Anterior cingulate cortex (tissue), 58 donors: ENCODE results near the gene TCERG1L.
A peak's percentile ranks its signal among the peaks of the same experiment; 100 is the strongest.
"Not testable (repeated sequence)": the region's sequence is repeated elsewhere in the genome, so short reads cannot be mapped to it uniquely, and the experiment has no call there.

Experiments
- DNase-seq, 58 donors: peaks; one replicate each; lab custom pipeline; 2025; lab: John Stamatoyannopoulos, UW

Gene TCERG1L, protein sequence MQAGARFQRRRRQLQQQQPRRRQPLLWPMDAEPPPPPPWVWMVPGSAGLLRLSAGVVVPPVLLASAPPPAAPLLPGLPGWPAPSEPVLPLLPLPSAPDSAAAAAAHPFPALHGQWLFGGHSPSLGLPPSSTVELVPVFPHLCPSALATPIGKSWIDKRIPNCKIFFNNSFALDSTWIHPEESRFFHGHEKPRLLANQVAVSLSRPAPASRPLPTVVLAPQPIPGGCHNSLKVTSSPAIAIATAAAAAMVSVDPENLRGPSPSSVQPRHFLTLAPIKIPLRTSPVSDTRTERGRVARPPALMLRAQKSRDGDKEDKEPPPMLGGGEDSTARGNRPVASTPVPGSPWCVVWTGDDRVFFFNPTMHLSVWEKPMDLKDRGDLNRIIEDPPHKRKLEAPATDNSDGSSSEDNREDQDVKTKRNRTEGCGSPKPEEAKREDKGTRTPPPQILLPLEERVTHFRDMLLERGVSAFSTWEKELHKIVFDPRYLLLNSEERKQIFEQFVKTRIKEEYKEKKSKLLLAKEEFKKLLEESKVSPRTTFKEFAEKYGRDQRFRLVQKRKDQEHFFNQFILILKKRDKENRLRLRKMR

DNA sequence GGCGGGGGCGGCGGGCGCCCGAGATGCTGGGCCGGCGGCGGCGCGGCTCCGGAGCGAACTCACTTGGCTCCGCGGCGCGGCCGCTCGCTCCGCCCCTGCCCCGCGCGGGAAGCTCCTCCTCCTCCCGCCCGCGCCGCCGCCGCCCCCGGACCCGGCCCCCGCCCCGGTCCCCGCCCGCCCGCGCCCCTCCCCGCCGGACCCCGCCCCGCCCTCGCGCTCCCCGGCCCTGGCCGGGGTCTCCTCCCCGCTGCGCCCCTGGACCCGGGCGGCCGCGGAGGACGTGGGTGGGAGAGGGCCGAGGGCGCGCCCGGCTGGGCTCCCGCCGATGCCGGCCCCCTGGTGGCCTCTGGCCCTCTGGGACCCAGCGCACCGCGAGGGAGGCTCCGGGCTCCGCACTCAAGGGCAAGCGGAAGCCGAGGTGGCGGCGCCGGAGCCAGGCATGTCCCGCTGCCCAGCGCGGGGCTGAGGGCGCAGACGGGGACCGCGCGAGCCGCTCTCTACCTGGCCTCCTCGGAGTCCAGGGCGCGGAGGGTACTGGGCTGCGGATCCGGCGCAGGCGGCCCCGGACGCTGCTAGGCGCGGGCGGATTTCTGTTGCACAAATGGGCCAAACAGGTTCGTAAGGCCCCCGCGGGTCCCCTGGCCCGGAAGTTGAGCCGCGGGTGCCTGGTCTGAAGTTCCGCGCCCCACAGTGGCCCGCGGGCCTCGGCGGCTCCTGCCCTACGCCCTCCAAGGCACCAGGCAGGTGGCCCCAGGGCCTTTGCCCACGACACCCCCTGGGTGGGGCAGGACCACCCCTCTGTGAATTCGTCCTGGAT is at the start of gene TCERG1L:
TCERG1L (minus strand) TSS at position 61 of the 817 bp plus-strand sequence. CDS start 86 bp downstream, outside the sequence.
- peak in 1 of 58 donors; percentile 21 for DNase-seq

DNA sequence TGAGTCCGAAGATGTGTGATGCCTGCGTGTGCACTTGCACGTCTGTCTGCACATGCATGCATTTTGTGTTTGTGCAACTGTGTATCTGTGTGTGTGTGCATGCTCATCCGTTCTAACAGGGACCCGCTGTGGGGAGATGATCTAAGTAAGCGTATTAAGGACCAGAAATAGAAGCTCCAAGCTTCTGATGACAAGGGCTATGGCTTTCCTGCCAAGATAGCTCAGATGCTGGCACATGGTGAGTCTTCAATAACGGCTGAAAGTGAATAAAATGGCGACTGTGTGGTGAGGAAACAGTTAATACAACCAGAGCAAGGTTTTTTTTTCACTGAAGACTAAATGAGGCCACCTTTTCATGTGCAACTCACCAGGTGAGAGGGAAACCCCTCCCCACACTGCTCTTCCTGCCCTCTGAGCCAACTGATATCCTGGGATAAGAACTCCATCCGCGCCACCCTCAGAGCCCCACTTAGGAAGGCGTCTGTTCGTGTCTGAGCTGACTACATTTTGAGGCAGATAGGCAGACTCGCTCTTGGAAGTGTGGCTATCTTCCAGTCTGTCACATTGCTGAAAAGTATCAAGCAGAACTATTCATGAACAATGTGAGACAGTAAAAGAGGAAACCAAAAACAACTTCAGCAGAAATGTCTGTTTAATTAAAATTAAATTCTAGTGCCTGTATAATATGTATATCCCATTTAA is 47.4 kb upstream of the TCERG1L start:
- DNase-seq = peak in 6 of 58 donors; percentile 2 to 34 (median 8)

DNA sequence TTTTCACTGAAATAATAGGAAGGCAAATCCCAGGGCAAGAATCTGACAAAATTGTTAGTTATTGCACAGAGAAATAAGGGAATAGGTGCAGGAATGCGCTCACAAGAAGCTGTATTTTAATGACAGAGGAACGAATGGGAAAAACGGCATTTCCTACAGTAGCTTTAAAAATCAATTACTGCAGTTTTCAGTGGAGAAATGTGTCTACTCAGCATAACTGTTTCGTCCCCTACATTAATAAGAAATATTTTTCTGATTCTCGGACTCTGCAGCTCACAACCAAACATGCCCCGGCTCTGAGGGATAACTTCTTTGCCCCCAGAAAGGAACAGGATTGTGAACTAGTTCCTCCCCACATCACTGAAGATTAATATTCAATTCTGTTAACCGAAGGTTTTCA is 44.9 kb upstream of the TCERG1L start:
- DNase-seq = no peak

DNA sequence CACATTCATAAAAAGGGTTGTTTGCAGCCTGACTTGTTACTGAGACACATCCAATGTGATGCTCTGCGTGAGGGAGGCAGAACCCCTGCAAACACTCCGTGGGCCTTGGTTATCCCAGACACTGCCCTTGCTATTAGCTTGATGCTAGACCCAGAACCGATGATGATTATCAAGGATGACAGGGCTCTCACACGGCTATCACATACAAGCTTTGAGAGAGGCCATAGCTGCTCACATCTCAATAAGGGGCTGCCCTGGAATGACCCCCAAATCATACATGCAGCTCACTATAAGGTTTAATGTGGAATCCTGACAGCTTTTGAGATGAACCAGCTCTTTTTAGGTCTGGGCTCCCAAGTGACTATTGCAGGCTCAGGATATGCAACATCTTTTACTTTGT is 44.4 kb upstream of the TCERG1L start:
- no peak for DNase-seq

DNA sequence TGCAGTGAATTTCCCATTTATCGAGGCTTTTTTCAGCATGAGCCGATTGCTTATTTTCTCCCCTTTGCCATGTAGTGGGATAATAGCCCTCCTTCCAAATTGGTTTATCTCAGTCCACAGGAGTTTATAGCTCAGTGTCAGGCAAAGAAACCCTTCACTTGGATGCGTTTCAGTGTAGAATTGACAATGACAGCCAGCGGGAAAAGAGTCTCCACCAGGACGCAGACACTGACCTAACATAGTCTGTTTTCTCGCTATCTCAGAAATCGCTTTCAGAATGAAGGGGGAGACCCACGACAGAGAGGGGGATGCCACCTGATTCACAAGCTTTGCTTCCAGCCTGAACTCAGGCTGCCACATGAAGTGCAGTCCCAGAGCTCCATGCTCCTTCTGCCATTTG is 43.5 kb upstream of the TCERG1L start:
- DNase-seq = no peak

DNA sequence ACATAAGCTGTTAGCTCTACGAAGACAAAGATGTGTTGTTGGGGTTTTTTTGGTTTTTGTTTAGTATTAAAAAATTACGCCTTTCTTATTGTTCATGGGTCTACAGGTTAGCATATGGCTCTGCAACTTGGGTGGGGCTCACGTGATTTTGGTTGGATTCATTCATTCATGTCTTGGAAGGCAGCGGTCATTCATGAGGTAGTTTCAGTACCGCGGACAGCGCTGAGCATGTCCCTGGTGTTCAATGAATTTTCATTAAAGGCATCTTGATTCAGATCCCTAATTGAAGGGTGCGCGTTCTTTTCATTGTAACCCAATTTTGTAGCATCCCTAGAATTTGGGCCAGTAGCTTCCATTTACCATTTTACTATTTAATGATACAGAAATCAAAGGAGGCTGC is 42.9 kb upstream of the TCERG1L start:
- DNase-seq = no peak

DNA sequence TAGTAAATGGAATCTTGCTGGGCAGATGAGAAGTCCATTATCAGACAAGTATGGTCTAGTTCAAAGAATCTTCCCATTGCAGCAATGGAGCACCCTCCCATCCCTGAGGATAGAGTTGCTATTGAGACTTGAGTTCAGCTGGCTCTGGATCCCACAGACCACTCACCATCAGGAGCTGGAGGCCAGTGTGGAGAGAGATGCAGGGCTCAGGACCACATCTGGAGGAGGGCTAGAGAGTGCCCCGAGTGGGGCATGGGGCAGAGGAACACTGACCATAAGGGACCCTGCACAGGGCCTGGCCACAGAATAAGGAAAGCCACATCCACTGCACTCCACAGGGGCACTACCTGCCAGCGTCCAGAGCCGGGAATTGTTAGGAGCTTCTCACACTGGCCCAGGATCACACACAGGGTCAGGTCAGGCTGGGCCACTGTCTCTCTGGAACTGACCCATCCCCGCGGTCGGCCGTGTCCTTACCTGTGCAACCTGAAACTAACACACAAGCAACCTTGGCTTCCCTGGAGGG is 41.3 kb upstream of the TCERG1L start:
- DNase-seq = no peak

DNA sequence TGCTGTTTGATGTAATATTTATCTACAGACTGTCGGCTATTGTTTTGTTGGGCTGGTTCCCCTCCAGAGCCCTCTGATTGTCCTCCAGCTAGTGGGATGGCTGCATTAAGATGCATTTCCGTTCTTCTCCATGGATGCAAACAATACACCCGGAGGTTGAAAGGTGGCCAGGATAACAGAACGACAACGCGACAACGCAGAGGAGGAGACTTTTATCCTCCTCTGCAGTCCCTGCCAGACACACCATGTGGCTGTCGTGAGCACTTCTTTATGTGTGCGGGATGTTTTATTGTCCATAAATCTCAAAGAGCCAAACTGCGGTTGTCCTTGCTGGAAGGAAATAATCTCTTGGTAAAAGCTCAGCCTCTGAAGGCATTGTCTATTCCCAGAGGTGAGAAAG is 39.1 kb upstream of the TCERG1L start:
- DNase-seq = no peak

DNA sequence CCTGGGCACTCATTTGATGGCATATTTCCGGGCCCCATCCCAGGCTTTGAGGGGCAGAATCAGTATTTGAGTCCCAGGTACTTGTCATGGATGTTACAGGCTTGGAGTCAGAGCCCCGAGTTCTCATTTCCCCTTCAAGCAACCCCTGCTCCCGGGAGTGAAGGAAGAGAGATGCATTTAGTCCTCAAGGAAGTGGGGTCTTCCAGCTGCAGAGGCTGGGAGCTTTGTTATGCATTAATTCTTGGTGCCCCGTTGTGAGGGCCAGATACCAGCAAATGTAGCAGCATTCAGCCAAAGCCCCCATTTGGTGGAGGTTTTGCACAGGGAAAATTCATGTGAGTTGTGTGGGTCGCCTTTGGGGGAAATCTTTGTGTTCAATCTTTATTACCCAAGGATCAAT is 38.7 kb upstream of the TCERG1L start:
- DNase-seq = no peak

DNA sequence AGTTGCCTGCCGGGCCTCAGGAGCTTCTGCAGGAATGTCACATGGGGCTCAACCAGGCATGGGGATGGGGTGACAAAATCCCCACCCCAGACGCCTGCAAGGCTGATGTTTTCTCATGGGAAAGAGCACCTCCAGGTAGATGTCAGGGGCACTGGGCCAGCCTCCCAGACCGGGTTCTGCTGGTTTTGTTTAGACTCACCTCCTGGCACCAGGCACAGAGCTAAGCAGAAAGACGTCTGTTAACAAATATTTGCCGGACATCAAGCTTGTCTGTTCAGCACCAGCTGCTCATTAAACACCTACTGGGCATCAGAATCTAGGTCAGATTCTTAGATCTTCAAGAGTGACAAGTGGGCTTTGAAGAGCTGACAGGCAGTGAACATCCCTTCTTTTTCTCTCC is 34.9 kb upstream of the TCERG1L start:
- no peak for DNase-seq

DNA sequence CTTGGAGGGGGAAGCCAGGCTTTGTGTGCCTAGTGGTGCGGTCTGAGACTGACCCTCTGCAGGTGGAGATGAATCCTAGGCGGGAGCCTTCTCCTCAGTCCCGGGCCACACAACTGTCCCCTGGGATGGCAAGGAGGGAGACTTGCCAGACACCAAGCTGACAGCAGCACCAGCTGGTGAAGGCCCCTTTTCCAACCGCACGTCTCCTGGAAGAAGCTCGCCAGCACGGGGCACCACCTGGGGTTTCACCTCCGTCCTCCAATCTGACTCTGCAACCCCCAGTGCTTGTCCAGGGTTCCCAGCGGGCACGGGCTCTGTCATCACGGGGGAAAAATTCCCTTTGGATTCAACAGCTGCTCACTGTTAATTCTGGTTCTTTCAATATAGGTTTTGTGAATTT is 34.2 kb upstream of the TCERG1L start:
- no peak for DNase-seq

DNA sequence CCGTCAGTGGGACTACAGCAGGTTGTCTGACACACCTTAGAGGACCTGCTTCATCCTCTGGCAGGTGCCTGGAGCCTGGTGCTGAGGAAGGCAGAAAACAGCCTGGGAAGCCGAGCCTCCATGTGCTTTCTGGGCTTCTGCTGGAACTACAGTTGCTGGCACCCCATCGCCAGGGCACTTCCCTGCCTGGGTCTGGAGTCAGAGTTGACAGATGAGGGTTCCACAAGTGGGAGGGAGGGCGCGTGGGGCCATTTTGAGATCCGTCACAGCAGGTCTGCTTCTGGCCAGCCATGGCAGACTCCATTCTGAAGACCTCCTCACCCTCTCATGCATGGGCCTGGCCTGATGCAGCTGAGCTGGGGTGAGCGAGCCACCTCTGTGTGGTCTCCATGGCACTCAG is 33.2 kb upstream of the TCERG1L start:
- no peak for DNase-seq

DNA sequence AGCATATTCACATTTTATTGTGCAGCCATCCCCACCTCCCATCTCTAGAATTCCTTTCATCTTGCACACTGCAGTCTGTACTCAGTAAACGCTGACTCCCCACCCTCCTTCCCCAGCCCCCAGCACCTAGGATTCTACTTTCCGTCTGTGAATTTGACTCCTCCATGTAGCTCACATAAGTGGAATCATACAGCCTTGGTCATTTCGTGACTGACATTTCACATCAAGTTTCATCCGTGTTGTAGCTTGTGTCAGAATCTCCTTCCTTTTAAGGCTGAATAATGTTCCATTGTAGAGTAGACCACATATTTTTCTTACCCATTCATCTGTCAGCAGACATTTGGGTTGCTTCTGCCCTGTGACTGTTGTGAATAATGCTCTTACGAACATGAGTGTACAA is 26.2 kb upstream of the TCERG1L start:
- no peak for DNase-seq

DNA sequence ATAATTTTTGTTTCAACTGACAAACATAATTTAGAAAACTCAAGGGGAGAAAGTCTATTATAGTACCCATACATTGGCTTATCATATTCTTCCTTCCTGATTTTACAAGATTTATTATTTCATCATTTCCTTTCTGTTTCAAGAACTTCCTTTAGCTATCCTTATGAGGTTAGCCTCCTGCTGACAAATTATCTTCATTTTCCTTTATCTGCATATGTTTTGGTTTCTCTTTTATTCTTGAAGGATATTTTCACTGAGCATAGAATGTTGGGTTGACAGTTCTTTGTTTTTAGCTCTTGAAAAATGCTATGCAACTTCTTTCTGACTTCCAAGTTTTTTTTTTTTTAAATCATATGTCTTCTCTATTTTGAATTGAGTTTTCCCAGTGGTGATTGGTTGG is 21.3 kb upstream of the TCERG1L start:
- no peak for DNase-seq

DNA sequence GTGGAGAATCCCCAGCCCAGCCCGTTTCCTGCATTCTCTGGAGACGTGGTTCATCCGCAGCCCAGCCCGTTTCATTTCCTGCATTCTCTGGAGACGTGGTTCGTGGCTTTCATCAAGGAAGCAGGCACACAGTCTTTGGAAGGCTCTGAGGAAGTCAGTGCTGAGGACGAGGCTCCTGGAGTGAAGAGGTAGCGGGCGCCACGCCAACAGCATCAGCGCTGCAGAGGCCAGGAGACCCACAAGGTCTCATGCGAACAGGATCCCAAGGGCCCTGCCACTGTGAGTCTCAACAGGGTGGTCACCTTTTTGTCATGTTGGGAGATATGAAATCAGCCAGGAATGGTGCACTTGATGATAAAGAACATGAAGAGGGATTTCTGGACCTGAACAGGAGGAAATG is 12.4 kb upstream of the TCERG1L start:
- no peak for DNase-seq

DNA sequence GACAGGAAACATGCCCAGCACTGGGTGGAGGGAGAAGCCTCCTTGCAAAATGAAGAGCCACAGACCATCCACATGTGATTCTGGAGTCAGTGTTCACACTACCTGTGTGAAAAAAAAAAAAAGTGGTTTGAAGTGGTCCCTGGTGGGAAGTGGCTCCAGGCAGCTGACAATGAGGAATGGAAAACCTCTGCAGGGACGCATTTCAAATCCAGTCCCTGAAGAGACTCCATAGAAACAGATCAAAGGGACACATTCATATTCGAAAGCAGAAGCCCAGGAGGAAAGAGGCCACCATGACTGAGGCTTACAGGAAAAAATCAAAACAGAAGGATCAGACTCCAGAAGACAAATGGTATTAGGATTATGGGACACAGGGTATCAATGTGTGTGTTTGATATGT is 11.5 kb upstream of the TCERG1L start:
- DNase-seq = no peak

DNA sequence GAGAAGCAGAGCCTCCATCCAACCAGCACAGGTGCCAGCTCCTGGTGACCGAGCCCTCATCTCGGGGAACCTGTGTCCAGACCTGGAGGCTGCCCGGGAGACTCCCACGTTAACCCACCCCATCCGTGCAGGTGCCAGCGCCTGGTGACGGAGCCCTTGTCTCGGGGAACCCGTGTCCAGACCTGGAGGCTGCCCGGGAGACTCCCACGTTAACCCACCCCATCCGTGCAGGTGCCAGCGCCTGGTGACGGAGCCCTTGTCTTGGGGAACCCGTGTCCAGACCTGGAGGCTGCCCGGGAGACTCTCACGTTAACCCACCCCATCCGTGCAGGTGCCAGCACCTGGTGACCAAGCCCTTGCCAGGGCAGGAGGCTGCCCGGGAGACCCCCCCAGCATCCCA is 11.1 kb upstream of the TCERG1L start:
- not testable (repeated sequence) for DNase-seq

DNA sequence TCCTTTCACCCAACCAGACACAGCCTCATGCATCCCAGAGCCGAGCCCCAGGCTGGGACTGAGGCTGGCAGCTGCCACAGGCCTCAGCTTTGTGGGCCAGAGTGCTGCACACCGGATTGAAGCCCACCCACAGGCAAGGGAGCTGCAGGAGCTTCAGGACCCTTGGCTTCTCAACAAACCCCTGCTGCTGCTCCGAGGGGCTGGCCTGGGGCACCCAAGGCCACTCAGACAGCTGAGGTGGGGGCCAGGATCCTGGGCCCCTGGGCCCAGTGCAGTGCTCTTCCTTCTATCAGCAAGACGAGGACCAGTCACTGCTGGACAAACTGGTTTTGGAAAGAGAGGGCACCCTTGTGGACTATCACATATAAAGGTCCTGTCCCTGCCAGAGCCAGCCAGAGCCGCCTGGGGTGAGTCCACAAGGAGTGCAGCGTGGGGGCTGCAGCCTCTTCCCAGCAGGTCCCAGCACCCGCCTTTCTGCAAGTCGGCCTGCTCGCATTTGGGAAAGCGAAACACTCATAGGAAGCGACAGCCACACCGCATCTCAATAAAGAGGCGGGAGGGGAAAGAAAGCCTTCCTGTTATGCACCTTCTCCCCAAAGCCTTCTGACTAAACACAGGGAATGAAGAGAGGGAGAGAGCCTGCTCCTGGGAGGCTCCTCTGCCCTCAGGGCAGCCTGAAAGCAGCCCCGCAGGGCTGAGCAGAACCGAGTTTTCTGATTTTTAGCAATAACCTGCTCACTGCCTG is 9.5 kb upstream of the TCERG1L start:
- no peak for DNase-seq

DNA sequence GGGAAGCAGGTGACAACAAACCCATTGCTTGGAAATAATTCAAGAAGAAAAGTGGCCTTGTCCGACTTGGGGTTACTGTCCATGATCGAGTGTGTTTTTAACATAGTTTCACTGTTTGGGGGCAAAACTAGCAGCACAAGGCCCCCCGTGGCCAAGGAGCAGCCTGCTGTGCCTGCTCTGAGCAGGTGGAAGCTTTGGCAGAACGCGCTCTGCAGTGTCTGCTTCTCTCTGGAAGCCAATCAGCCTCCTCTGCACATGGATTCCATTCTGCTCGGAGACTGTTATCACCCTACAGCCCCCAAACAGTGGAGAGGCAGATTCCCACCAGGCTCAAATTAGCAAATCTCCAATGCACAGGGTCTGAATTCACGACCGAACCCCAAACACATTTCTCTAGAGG is 7.3 kb upstream of the TCERG1L start:
- no peak for DNase-seq

DNA sequence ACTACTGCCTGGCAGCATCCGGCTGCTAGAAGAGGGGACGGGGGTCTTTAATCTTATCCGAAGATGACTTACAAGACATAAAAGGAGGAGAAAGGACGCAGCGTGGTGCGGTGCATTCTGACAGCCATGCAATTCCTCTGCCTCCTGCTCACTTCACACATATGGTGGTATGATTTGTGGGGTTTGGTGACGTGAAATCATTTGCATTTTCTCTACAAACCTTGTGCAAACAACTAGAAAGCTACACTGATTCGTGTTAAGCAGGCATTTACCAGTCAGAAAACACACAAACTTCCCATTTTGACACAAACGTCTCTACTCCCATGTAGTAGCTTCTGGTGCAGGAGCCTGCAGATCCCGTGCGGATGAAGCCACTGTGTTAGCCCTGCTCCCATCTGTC is 6.8 kb upstream of the TCERG1L start:
- DNase-seq = no peak
